ENCODE measurements around the gene RPL35A.
"Not testable (repeated sequence)": the region's sequence is repeated elsewhere in the genome, so short reads cannot be mapped to it uniquely, and the experiment has no call there.

Gene RPL35A

DNA sequence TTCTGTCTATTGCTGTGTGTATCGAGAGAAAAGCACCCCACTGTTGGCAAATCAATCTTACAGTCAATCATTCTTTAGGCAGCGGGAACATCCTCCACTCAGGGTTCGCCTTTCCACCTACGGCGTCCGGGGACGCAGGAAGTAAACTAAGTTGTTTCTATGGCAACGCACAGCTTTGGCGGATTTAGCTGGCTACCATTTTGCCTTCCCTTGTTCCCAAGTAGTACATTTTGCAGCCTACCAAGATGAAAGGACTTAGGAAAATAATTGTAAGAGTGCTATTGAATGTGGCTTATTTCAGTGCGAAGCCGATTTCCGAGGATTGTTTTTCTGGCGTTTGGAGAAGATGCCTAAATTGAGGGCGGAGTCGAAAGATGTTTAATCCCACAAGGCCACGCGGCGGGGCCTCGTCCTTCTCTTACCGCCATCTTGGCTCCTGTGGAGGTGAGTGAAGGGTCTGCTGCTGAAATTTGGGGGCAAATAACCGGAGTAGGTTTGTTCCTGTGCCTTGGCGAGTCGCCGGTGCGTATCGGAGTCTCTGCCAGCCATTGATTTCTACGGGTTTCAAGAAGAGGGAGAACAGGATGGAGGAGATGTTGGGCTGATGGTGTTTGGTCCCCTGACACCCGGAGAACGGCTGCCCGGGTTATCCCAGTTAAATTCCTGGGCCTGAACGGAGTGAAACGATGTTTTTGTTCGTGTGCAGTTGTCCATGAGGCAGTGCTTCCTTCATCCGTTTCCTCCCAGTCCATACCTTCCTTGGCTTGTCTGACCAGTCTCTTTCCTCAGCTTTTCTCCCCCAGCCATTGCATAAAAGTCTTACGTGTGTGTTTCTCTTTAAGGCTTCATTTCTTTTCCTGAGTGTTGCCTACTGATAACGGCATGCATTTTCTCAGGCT, at the start of gene RPL35A:
Gene RPL35A, plus strand, starts transcription at position 413 of the 899 bp plus-strand sequence. CDS start 778 bp downstream, outside the sequence.
- DNase-seq, result peak; percentile 93

DNA sequence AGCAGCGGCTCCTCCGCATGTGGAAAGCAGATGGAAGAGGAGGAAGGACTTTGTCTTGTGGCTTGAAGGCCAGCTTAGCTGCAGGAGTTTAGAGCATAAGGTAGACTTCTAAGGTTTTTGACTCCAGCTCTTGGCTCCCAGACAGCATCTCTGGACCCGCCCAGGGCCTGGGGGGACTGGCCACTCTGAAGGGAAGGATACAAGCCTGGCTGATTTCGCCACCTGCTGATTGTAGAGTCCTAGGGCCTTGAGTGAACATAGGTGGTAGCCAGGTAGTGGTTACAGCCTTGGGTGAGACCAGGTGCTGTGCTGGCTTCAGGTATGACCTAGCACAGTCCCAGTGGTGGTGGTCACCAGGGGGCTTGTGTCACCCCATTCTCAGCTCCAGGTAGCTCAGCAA, 48.4 kb upstream of the RPL35A start:
- no peak for DNase-seq

DNA sequence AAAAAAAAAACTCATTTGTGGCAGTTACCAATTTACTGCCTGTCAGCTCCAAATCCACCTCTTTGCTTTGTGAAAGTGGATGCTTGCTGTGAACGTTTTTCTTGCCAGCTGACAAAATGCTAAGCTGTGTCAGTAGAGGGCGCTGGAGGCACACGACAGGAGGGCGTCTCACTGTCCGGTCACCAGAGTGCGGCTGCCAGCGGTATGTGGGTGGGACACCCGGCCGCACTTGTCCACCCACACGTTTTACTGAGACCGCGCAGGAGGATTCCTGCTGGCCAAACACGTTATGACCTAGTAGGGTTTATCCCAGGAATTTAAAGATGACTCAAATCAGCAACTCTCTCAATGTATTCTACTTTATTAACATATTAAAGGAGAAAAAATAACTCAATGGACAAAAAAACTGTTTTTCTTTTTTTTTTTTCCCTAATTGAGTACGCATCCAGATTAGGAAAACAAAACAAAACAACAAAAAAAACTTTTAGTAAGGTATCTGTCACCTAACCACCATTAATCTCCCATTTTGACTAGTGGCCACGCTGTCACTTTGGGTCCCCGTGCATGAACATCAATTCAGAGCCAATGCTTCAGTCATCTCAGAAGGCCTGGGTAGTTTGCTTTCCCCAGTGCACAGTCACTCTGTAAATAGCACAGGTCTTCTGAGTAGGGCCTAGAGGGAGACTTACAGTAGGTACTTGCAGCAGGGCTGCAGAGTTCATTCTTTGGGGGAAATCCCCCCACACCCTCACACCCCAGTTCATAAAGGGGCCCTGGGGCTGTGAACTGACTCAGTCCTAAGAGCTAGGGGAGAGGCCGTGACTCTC, 43.8 kb upstream of the RPL35A start:
- peak; percentile 79 for DNase-seq

DNA sequence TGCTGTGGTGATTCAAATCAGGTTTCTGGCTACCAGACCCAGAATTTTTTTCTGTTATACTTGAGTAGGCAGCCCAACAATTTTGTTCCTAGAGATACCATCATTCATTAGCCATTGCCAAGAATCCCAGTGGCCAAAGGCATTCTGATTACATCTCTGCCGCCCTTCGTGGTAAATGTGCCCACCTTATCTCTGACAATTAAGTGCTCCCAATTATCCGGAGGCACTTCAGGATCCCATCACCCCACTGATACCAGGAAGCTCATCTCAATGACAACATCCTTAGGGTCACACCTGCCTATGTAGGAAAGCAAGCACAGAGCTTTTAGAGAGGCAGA, 43.2 kb upstream of the RPL35A start:
- DNase-seq, result no peak

DNA sequence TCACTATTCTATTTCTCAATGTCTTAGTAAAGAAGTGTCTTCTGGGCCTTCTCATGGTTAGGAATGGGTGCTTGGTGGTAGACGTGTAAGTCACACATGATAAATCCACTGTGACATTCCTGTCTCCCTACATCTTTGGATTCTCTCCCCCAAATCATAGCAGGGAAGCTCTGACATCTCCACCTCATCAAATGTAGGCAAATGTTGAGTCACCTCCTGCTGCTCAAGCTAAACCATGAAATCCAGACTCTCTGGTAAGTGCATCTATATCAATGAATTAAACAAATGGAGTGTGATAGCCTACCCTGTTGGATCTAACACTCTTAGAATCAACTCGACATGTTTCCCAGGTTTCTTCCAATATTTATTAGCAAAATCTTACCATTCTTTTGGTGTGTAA, 42.8 kb upstream of the RPL35A start:
- DNase-seq, result no peak

DNA sequence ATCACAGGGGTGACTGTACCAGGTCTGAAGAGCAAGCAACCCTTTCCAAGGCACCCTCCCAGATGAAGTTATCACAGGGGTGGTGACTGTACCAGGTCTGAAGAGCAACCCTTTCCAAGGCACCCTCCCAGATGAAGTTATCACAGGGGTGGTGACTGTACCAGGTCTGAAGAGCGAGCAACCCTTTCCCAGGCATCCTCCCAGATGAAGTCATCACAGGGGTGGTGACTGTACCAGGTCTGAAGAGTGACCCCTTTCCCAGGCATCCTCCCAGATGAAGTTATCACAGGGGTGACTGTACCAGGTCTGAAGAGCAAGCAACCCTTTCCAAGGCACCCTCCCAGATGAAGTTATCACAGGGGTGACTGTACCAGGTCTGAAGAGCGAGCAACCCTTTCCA, 41.4 kb upstream of the RPL35A start:
- not testable (repeated sequence) for DNase-seq

DNA sequence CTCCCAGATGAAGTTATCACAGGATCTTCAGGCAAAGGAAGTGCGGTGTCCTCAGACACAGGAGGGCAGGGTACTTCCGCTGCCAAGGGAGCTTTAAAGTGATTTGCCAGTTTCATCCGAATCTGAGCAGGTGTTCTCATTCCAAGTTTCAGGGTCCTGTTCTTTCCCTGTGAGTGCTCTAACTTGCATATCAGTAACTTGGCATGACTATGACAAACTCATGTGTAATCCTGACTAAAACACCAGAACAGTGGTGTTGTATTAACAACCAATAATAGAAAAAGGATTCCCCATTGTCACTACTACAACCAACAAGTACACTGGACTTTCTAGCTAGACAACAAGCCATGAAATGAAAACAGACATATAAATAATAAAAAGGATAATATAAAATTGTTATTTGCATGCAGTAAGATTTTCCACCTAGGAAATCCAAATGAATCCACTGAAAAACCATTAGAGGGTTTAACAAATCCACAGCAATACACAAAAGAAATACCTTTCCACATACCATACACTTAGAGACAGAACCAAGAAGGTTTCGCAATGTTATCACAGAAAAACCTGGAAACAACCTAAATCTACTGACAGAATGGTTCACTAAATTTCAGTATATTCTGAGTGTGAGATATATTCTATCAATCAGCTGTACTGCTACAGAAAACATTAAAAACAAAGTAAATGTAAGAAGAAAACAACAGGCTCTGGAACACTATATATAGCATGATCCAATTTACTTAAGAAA, 40.9 kb upstream of the RPL35A start:
- no peak for DNase-seq

DNA sequence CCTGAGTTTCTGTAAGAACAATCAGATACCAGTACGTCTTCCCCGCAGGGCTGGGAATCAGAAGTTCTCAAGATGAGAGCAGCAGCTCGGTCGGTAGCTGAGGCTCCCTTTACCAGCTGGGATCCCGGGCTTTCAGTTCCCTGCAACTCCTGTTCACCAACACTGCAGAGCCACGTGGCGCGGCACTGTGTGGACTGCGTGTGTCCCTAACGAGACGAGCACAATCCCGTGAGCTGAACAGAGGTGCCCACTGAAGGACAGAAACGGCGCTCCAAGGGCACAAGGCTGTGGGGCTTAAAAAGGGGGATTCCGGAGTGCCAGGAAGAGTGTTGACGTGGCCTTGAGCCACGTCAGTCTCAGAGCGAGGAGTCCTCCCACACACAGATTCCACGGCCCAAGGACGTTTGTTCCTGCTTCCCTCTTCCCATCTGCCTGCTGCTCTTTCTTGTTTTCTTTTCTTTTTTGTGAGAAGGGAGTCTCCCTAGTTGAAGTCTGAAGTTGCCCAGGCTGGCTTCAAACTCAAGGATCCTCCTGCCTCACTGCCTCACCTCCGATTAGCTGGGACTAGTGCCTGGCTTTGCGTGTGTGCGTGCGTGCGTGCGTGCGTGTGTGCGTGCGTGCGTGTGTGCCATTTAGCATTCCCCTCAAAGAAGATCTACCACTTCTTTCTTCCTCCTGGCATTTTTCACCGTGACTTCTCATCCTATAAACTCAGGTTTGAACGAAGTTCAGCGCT, 37.1 kb upstream of the RPL35A start:
- DNase-seq, result peak; percentile 6

DNA sequence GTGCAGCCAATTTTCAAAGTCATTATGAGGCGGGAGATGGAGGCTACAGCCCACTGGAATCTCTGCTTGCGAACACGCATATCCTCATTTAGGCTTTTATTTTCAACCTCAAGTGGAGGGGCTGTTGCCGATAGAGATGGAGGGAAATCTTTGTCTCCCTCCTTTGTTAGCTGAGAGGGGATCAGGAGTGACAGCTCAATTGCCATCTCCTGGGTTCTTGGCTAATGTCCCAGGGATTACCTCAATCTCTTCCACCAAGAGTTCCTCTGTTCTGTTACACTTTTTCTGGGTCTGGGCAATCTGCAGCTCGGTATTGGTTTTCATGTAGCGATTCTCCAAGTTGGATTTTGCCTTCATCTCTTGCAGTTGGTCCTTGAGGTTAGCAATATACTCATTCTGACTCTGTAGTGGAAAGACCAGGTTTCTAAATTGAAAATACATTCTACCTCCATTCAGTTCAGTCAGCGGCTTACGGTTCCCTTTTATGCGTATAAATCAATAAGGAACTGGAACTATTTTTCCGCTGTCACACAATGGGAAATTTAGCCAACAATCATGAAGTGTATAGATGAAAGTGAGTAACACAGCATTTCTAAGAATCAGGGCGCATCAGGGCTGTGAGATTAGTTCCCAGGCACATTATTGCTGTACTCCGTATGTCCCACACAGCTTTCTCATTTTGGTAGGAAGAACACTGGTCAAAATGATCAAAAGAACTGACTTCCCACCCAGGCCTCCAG, 36.2 kb upstream of the RPL35A start:
- no peak for DNase-seq

DNA sequence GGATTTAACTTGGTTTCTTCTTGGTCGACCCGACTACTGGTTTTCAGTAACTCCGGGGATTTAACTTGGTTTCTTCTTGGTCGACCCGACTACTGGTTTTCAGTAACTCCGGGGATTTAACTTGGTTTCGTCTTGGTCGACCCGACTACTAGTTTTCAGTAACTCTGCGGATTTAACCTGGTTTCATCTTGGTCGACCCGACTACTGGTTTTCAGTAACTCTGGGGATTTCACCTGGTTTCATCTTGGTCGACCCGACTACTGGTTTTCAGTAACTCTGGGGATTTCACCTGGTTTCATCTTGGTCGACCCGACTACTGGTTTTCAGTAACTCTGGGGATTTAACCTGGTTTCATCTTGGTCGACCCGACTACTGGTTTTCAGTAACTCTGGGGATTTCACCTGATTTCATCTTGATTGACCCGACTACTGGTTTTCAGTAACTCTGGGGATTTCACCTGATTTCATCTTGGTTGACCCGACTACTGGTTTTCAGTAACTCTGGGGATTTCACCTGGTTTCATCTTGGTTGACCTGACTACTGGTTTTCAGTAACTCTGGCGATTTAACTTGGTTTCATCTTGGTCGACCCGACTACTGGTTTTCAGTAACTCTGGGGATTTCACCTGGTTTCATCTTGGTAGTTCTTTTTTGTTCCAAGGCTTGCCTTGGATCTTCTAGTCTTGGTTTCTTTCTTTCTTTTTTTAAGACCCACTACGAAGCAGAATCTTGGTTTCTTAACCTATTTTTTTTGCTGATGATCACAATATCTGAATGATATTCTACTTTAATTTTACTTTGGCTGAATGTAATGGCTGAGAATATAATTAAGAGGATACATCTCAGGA, 28.3 kb upstream of the RPL35A start:
- DNase-seq, result not testable (repeated sequence)

DNA sequence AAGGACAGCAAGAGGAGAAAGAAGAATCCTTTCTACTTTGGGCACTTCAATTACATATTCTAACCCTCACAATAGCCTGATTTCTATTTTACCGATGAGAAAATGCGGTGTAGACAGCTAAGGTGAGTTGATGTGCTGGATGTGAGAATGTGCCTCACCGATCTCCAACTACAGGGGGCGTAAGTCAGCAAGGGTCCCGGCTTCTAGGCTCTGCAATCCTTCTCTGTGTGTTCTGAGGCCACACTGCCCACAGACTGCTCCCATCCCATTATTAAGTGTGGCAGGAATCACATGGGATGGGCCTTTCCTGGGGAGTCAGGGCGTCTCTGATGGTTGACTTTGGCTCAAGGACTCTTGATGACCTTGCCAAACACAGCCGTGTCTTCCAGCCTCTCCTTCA, 23.6 kb upstream of the RPL35A start:
- DNase-seq, result no peak

DNA sequence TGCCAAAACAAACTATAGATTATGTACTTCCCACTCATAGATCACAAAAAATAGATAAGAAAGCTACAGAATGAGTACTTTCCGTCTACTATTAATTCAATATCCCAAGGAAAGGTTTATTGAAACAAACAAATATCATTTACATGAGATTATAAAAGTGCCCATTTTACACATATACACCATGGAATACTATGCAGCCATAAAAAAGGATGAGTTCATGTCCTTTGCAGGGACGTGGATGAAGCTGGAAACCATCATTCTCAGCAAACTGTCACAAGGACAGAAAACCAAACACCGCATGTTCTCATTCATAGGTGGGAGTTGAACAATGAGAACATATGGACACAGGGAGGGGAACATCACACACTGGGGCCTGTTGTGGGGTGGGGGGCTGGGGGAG, 22.4 kb upstream of the RPL35A start:
- DNase-seq, result not testable (repeated sequence)

DNA sequence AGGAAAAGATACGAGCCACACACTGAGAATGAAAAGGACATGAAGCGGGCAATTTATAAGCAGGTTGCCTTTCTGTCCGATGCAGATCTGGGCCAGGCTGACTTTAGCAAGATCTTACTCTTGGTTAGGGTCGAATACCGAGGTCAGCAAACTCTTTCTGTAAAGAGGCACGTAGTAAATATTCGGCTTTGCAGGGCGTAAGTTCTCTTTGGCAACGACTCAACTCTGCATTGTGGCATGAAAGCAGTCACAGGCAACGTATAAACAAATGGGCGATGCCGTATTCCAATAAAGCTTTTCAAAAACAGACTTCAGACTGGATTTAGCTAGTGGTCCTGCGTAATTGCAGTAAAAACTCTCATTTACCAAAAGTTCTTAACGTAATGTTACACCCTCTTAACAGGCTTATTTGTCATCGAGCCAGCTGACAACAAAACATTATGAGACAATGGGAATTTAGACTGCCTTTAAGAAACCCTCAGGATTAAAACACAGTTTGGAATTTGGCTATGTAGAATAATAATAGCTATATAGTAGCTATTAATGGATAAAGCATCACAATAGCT, 13.1 kb upstream of the RPL35A start:
- no peak for DNase-seq

DNA sequence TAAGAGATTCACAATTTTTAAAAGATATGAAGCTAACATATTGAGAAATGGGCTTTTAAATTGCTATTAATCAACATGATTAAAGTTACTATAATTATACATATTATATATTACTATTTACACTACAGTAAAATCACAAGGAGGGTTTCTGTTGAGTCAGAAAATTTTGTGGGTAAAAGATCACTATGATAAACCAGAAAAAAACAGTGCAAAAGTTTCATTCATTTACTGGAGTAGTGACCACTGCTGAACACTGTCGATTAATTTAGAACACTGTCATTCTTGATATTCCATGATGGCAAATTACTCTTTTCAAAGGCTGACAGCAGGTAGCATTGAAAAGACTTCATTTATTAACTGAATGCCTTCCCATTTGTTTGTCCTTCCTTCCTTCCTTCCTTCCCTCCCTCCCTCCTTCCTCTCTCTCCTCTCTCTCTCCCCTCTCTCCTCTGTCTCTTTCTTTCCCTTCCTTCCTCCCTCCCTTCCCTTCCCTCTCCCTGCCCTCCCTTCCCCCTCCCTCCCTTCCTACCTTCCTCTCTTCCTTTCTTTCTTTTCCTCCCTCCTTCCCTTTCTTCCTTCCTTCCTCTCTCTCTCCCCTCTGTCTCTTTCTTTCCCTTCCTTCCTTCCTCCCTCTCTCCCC, 9.1 kb upstream of the RPL35A start:
- no peak for DNase-seq

DNA sequence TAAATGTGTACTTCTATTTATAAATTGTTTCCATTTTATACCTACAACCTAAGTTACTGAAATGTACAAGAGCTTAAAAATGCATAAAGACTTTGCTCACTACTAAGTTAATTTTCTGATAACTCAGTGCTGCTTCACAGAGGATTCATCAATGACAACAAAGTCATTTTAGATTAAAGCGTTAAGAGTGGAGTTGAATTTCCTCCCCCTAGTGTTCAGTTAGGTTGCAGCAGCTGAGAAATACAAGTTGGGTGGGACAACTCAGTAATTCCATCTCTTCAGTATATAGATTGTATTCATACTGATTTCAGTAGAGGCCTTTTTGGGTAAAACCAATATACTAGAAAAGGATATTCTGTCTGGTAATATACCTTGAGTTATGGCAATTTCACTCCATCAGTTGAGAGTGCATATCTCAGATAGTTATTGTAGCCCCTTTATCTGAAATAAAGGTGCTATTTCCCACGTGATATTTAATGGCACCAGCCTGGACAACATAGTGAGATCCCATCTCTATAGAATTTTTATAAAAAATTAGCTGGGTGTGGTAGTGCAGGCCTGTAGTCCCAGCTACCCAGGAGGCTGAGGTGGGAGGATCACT, 6.9 kb upstream of the RPL35A start:
- DNase-seq, result peak; percentile 56

DNA sequence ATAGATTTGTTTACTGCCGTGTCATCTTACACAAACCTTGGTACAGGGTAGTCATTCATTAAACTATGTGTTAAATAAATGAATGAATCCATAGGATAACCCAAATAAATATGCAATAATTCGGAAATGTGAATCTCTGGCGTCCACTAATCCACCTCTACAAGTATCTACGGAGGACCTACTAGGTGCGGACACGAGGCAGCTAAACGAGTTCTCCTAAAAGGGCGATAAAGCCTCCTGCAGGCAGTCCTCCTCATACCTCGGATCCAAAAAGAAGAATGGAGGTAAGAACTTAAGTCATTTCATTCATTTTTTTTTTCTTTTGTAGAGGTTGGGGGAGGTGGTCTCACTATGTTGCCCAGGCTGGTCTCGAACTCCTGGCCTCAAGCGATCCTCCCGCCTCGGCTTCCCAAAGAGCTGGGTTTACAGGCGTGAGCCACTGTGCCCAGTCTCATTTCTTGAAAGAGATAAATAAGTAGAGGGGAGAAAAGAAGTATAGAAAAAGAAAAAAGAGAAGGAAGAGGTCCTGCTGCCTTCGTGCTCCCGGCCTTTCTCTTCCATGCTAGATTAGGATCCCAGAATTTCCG, 706 bp upstream of the RPL35A start:
- DNase-seq, result no peak

DNA sequence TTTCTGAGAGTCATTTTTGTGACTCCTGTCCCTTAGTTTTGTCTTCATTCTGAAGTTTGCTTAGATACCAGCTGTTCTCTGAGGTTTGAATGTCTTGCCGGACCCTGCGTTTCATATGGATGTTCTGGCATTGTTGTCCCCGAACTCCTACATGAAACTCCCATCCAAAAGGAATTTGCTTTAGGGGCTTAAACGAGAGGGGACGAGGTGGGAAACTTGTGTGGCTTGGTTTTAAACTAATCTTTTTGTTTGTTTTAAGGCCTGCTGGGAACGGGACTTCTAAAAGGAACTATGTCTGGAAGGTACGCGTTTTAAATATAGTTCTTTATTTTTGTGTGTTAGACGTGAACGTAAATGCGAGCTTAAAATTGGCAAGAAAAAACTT, 679 bp downstream of the RPL35A start:
- no peak for DNase-seq

DNA sequence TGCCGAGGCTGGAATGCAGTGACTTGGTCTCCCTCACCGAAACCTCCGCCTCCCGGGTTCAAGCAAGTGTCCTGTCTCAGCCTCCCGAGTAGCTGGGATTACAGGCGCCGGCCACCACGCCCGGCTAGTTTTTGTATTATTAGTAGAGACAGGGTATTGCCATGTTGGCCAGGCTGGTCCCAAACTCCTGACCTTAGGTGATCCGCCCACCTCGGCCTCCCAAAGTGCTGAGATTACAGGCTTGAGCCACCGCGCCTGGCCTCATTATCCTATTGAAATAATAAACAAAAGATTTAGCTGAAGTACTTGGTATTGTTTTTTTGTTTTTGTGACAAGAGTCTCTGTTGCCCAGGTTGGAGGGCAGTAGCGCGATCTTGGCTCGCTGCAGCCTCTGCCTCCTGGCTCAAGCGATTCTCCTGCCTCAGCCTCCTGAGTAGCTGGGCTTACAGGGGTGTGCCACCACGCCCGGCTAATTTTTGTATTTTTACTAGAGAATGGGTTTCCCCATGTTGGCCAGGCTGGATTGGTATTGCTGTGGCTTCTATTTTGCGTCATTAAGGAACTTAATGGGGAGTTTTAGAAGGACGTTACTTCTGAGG, 1.5 kb downstream of the RPL35A start:
- no peak for DNase-seq

DNA sequence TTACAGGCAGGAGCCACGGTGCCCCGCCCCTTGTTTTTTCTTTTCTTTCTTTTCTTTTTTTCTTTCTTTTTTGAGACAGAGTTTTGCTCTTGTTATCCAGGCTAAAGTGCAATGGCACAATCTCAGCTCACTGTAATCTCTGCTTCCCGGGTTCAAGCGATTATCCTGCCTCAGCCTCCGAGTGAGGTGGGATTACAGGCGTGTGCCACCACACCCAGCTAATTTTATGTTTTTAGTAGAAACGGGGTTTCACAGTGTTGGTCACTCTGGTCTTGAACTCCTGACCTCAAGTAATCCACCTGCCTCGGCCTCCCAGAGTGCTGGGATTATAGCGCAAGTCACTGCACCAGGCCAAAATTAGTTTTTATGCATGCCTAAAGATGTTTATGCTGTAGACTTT, 2.5 kb downstream of the RPL35A start:
- no peak for DNase-seq

Measured in CD4-positive, alpha-beta T cell treated with Interleukin-12 subunit alpha and Interleukin-12 subunit beta, for 1 hour (primary cell).